Prostate gland (tissue), 2 donors: ENCODE results near the gene TOP1.

Experiments
- POLR2AphosphoS5 ChIP-seq: sonication (generic); formaldehyde crosslinking; IDR thresholded peaks from one replicate; pipeline ENCODE4 v1.6.1; 2017; ENCODE audit warnings: antibody characterized with exemption
- TF ChIP-seq, protein P1 (sequence below), 4 experiments: fragments of 200-600 bp in 2 of 4; fragments of 450-650 bp in 2 of 4; sonication (generic) in 2 of 4; IDR thresholded peaks; 1 replicate in 3 of 4; 2 replicates in 1 of 4; pipeline ENCODE4 v1.5.1; 2016 to 2019; ENCODE audit warnings: antibody characterized with exemption in 4 of 4, mild to moderate bottlenecking in 2 of 4, moderate library complexity in 2 of 4

DNA sequence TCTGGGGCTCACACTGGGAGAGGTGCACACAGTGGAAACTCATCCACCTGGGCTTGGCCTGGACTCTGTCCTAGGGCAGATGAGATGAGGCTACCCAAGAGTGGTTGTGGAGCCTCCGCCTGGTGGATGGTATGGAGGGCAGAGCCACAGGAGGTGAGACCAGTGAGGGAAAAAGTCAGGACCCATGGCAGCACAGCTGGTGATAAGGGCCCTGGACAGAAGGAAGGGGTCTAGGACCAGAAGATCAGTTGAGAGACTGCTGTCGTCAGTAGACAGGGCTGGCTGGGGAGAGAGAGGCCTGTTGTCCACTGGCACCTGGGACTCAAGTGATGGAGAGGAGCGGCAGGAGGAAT is 138.5 kb downstream of the TOP1 start:
- TF ChIP-seq, protein P1, sequence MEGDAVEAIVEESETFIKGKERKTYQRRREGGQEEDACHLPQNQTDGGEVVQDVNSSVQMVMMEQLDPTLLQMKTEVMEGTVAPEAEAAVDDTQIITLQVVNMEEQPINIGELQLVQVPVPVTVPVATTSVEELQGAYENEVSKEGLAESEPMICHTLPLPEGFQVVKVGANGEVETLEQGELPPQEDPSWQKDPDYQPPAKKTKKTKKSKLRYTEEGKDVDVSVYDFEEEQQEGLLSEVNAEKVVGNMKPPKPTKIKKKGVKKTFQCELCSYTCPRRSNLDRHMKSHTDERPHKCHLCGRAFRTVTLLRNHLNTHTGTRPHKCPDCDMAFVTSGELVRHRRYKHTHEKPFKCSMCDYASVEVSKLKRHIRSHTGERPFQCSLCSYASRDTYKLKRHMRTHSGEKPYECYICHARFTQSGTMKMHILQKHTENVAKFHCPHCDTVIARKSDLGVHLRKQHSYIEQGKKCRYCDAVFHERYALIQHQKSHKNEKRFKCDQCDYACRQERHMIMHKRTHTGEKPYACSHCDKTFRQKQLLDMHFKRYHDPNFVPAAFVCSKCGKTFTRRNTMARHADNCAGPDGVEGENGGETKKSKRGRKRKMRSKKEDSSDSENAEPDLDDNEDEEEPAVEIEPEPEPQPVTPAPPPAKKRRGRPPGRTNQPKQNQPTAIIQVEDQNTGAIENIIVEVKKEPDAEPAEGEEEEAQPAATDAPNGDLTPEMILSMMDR (IDR thresholded peaks at IDR 0.05), result no peak
- TF ChIP-seq POLR2AphosphoS5, result no peak
